LNCaP clone FGC (cell line): ENCODE data around the gene LCMT1.
"Not testable (repeated sequence)": the region's sequence is repeated elsewhere in the genome, so short reads cannot be mapped to it uniquely, and the experiment has no call there.

Source experiments
- DNase-seq: peaks from one replicate; pipeline ENCODE4 v3.0.0-alpha.2; 2011; ENCODE audit warnings: low read depth
- H3K4me3 ChIP-seq: 2 replicates; pipeline ENCODE4 v1.5.1; 2011; ENCODE audit warnings: mild to moderate bottlenecking, low read depth, low read length, control low read depth
- CTCF ChIP-seq: IDR thresholded peaks from 2 replicates; pipeline ENCODE4 v1.5.1; 2012; ENCODE audit warnings: mild to moderate bottlenecking; ENCODE audit not compliant: control insufficient read depth, insufficient read depth; ENCODE audit errors: extremely low read depth

Gene LCMT1

GRCh38 chr16:25176136-25176535, 64.6 kb downstream of the LCMT1 start:
- TF ChIP-seq CTCF: no peak
- no peak overlapping the region for H3K4me3 ChIP-seq
- no peak for DNase-seq

GRCh38 chr16:25177512-25177830, 65.9 kb downstream of the LCMT1 start:
- TF ChIP-seq CTCF: no peak
- H3K4me3 ChIP-seq: no peak overlapping the region
- peak; percentile 38 for DNase-seq

GRCh38 chr16:25177831-25178688, 66.5 kb downstream of the LCMT1 start:
- H3K4me3 ChIP-seq: no peak overlapping the region
- DNase-seq: no peak
- no peak for TF ChIP-seq CTCF

- DNase-seq, H3K4me3 ChIP-seq: not testable (repeated sequence)
These were observed 69.7 kb downstream of the LCMT1 start for GRCh38 chr16:25181236-25181635.

GRCh38 chr16:25184771-25185170, 73.2 kb downstream of the LCMT1 start:
- TF ChIP-seq CTCF: no peak
- no peak for DNase-seq
- no peak overlapping the region for H3K4me3 ChIP-seq

- no peak overlapping the region for H3K4me3 ChIP-seq
- DNase-seq: no peak
- no peak for TF ChIP-seq CTCF
These were observed 75.9 kb downstream of the LCMT1 start for GRCh38 chr16:25187491-25187795.

GRCh38 chr16:25189305-25189704, 77.8 kb downstream of the LCMT1 start:
- no peak for TF ChIP-seq CTCF

More at GRCh38 chr16:25189305-25189704, 77.8 kb downstream of the LCMT1 start:
- no peak overlapping the region for H3K4me3 ChIP-seq
- no peak for DNase-seq
